GM13976 (cell line): ENCODE results near the gene CTRL.

Experiments
- DNase-seq: peaks from one replicate; pipeline ENCODE4 v3.0.0; 2012; ENCODE audit warnings: low spot score
- CTCF ChIP-seq: IDR thresholded peaks from 2 replicates; pipeline ENCODE4 v1.5.1; 2012; ENCODE audit warnings: borderline replicate concordance, mild to moderate bottlenecking; ENCODE audit not compliant: insufficient read depth; ENCODE audit errors: extremely low read depth, missing control alignments, control extremely low read depth
- in situ Hi-C: fragments of 300-500 bp; cut with MboI; formaldehyde crosslinking; loops from one replicate; pipeline ENCODE4 v1.12.0; 2022; ENCODE audit warnings: low sequenced_read_pairs, mixed read lengths, inconsistent platforms; ENCODE audit not compliant: unreplicated experiment

CTRL gene

GRCh38 chr16:67931712-67932461 is at the start of gene CTRL:
Gene CTRL (minus strand): TSS chr16:67931862. CDS start chr16:67931852, 10 bp downstream.
- DNase-seq: no peak
- in situ Hi-C loops: no loop called here
- no peak for TF ChIP-seq CTCF

GRCh38 chr16:67979955-67980678 is 48.5 kb upstream of the CTRL start, which contains the start of gene DPEP3:
Gene DPEP3 (minus strand): TSS chr16:67980499. CDS start chr16:67980380, 119 bp downstream.
- in situ Hi-C loops: no loop called here
- TF ChIP-seq CTCF: no peak

GRCh38 chr16:67977469-67978227 is 46.0 kb upstream of the CTRL start:
- in situ Hi-C loops: no loop called here
- DNase-seq: no peak
- no peak for TF ChIP-seq CTCF

More at GRCh38 chr16:67979955-67980678, 48.5 kb upstream of the CTRL start, which contains the start of gene DPEP3:
- DNase-seq: no peak

- DNase-seq: no peak
- in situ Hi-C loops: no loop called here
- no peak for TF ChIP-seq CTCF
These were observed 45.3 kb upstream of the CTRL start for GRCh38 chr16:67977005-67977404.

- TF ChIP-seq CTCF: no peak
- DNase-seq: no peak
- in situ Hi-C loops: no loop called here
These were observed 44.5 kb upstream of the CTRL start for GRCh38 chr16:67976205-67976604.
